ENCODE results near the gene SHROOM3.

SHROOM3 gene

DNA sequence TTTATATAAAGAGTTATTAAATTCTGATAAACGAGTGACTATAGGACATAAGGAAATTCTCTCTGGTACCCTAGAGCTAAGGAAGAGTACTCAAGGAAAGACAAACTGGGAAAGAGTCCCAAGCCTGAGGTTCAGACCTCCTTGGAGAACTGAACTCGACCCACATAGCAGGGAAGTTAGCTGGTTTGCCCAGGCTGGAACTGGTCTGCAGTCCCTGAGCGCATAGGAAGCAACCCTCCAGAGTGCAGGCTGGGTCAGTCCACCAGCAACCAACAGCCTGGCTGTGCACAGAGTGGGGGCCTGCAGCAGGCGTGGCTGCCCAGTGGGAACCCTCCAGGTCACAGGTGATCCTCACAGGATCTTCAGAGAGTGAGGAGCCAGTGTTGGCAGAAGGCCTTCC is 348.8 kb downstream of the SHROOM3 start:
- DNase-seq (ENCODE audit: low read depth), result no peak

DNA sequence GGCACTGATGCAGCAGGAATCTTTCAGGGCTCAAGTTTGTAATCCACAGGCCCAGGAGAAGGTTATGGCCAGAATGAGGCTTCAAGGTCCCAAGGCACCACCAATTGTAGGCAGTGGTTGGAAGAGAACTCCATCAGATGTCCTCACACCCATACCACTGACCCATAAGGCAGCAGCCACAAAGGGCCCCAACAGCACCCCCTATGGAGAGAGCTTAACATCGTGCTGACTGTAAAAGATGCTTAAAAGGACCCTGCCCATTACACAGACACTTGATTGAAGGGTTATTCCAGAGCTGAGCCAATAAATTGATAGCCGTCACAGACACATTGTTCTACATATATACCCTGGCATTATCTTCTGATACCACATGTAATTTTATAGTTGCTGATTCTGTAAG is 349.2 kb downstream of the SHROOM3 start:
- no peak for DNase-seq (ENCODE audit: low read depth)

DNA sequence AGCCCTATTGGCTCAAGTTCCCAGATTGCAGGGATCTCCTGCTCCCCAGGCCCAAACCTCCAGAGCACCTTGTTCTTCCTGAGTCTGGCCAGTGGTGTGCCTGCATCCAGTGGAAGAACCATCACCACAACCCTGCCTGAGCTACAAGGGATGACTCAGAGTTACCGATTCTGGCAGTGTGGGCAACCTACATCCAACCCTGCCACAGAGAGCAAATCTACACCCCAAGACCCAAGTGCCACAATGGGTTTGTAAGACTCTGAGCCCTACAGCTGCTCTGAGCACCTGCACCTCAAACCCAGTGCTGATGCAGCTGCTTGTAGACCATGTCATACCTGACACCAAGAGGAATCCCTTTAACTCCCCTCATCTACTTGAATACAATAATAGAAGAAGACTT is 352.9 kb downstream of the SHROOM3 start:
- no peak for DNase-seq (ENCODE audit: low read depth)

DNA sequence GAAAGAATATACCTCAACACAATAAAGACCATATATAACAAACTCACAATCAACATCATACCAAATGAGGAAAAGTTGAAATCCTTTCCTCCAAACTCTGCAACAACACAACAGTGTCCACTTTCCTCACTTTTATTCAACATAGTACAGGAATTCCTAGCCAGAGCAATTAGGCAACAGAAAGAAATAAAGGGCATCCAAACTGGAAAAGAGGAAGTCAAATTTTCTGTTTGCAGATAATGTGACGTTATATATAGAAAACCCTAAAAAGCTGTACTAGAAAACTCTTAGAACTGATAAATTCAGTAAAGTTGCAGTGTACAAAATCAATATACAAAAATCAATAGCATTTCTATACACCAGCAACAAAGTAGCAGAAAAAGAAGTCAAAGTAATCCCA is 355.3 kb downstream of the SHROOM3 start:
- DNase-seq (ENCODE audit: low read depth), result no peak

DNA sequence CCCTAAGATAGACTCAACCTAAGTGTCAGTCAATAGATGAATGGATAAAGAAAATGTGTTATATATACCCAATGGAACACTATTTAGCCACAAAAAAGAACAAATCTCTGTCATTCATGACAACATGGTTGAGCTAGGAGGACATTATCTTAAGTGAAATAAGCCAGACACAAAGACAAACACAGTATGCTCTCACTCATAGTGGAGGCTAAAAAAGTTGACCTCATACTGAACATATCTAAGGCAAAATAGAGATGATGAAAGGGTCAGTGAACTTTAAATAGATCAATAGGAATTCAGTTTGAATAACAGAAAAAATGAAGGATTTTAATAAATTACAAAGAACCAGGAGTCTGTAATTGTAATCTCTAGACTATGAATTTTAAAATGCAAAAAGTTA is 356.4 kb downstream of the SHROOM3 start:
- DNase-seq (ENCODE audit: low read depth), result no peak

DNA sequence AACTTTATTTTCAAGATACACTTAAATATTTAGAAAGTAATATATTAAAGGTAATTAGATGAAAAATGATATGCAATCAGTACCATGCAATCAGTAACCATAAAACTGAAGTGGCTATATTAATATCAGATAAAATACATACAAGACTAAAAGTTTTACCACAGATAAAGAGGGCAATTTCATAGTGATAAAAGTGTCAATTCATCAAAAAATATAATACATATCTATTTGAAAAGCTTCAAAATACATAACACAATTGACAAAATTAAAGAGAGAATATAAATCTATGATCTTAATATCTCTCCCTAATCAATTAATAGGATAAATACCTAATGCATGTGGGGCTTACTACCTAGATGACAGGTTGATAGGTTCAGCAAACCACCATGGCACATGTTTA is 357.4 kb downstream of the SHROOM3 start:
- no peak for DNase-seq (ENCODE audit: low read depth)

DNA sequence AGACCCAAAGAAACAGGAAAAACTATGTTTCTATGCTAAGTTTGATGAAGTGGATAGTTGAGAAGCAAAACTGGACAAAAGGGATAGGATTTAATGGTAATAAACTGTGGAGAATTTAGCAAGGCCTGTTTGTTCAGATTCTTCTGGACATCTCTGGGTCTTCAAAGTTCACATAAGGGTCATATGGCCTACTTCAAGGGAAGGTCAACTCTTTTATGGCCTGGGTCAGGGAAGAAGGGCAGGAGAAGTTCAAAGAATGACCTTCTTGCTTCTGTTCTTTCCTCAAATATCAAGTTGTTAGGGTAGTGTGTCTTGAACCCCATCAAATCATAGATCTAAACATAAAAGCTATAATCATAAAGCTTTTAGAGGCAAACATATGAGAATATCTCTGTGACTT is 360.2 kb downstream of the SHROOM3 start:
- DNase-seq (ENCODE audit: low read depth), result no peak

DNA sequence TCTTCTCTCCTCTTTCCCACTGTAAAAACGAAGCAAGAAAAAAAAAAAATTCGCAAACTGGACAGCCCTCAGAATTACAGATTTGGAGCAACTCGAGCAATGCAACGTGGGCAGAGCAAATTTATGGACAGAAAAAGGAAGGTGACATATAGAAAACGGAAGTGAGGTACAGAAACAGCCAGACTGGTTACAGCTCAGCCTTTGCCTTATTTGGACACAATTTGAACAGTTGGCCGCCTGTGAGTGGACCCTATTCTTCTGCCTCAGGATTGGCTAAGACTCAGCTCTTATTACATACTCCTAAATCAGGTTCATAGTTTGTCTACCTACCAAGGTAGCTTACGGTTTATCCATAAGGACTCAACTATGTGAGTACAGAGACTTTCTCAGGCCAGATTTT is 364.1 kb downstream of the SHROOM3 start:
- DNase-seq (ENCODE audit: low read depth), result no peak

DNA sequence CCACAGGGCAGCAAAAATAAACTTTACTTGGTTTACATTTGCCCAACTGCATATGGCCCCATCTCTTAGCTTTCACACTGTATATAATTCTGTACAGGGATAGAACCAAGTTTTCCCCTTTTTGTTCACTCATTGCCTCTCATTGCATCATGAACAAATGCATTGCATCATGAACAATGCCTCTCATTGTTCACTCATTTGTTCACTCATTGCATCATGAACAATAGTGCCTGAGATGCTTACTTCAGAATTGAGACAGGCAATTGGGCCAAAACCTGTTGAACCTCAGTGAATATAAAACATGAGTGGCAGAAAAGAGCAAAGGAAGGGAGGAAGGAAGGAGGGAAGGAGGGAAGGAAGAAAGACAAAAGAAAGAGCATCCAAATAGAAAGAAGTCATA is 364.7 kb downstream of the SHROOM3 start:
- no peak for DNase-seq (ENCODE audit: low read depth)

DNA sequence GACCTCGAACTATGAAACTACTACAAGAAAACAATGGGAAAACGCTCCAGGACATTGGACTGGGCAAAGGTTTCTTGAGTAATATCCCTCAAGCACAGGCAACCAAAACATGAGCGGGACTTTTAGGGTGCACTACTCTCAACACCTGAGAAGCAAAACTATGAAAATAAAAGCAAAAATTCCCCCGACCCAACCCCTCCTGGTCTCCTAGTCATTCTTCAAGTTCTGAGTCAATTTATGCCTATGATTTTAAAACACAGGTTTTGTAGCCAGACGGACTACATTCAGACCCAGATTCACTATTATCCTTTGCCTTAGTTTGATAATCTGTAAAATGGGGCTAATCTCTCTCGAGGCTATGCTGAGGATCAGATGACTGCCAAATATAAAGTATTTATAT is 365.9 kb downstream of the SHROOM3 start:
- no peak for DNase-seq (ENCODE audit: low read depth)

DNA sequence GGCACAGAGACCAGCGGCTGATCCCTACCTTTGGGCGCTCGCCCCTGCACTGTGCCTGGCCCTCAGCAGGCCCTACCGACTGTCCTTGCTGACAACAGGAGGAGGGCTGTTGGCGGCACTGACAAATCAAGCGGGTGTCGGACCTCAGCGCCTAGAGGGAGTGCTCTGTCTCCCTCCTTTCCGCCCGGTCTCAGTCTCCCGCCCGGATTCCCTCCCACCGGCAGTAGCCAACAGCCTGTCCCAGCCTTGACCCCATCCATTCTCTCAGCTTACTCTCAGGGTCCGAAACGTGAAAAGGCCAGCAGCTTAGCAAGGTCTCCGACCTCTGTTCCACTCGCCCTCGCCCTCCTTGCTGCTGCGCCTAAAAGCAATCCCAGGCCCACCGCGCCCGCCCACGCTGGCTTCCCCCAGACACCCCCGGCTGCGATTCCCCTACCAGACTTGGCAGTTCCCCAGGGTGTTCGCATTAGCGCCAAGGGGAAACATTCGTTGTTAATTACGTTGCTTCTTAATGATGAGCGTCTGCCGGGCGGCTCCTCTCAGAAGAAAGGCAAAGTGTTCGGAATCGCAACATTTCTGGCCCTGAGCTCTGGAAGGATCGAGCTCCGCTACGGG is 366.7 kb downstream of the SHROOM3 start:
- DNase-seq (ENCODE audit: low read depth), result no peak

DNA sequence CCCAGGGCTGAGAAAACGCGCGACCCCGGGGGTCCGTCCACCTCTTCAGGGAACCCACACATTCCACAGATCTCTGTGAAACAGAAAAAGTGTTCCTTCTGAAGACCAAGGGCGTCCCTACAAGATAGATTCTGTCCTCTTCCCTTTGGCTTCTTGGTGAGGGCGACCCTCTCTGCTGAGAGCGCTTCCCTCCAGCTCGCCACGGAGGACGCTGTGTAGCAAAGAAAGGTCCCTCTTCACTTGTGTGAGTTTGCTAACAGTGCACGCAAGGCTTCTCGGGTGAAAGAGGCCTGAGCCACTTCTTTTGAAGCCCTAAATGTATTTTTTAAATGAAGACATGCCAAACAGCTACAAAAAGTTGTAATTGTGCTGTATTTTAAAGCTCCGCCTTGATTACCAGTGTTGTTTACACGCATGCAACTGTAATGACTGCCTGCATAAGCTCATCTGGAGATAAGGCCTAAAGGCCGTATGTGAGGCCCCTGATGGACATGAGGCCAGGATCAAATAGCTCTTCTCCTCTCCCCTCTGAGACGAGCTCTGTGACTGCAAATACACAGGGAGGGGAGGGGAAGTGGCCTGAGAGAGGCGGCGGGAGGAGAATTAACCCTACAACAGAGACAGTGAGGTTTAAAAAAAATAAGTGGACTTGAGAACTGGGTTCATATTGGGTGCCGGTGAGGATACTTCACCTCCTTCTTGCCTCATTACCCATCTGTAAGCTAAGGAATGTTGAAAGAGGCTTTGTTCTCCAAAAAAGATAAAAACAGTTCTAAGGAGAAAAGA is 367.4 kb downstream of the SHROOM3 start:
- no peak for DNase-seq (ENCODE audit: low read depth)

DNA sequence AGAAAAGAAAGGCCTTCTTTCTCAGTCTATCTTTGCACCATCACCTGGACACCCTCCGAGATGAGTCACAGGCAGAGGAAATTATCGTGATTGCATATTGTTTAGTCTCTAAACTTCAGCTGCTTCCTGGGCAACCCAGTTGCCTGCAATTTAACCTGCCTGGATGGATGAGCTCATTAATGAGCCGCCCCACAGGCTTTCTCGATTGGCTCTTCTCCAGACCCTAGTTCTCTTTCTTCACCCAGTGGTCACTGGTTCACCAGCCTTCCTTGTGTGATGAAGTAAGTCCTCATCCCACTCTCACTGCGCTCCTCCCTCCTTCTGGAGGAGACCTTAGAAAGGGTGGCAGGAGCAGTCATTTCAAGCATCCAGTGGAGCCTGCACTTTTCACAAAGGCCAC is 368.5 kb downstream of the SHROOM3 start:
- DNase-seq (ENCODE audit: low read depth), result no peak

DNA sequence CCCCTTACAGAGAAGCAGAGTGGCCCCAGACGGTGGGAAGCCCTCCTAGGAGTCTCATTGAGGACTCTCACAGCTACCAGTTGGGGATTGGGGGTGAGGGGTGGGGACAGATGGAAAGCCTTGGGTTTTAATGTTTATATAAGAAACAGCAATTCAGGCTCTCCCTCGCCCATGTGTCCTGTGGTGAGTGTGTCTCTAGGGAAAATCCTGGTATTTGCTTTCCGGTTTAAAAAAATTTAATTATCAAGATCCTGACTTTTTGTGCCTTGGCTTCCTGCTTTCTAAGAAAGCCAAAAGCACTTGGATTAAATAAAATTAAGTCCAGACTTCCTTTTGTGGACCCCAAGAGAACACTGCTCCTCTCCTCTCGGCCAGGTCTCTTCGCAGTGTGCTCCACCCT is 369.1 kb downstream of the SHROOM3 start:
- DNase-seq (ENCODE audit: low read depth), result no peak

DNA sequence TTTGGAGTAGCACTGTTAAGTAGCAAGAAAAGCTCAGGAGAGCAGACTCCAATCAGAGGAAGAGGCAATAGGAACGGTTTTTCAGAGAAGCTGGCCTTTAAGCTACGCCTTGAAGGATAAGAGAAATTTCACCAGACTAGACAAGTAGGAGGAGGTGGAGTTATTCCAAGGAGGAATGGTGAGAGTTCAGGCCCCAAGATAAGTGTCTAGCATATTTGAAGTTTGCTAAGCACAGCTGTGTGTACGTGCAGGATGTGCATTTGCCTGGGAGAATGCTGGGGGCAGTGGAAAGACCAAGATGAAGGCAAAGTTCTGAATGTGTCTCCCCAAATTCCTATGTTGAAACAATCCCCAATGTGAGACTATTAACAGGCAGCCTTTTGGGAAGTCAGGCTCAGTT is 371.3 kb downstream of the SHROOM3 start:
- DNase-seq (ENCODE audit: low read depth), result no peak

DNA sequence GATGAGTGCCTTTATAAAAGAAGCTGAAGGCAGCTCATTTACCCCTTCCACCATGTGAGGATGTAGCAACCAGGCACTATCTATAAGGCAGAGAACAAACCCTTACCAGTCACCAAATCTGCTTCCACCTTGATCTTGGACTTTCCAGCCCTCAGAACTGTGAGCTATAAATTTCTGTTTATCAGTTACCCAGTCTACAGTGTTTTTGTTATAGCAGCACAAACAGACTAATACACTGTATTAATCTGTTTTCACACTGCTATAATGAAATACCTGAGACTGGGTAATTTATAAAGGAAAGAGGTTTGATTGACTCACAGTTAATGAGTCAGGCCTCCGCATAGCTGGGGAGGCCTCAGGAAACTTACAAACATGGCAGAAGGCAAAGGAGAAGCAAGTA is 371.7 kb downstream of the SHROOM3 start:
- DNase-seq (ENCODE audit: low read depth), result no peak

DNA sequence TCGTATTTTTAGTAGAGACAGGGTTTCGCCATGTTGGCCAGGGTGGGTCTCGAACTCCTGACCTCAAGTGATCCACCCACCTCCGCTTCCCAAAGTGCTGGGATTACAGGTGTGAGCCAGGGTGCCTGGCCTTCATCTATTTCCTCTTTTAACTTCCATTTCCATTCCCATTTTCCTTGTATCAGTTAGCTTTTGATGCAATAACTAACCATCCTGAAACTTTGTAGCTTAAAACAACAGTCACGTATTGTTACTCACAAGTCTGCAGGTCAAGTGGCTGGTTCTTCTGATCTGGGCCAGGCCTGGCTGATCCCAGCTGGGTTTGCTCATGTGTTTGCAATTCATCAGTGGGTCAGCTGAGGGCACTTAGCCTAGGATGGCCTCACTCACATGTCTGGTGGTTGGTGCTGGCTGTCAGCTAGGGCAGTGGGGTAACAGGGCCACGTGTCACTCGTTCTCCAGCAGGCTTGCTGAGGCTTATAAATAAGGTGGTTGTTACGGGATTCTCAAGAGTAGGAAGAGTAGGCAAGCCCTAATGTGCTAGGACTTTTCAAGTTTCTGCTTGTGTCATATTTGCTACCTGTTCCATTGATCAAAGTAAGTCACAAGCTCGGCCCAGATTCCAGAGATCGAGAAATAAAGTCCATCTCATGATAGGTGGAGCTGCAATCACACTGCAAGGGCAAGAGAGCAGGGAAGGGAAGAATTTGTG is 374.7 kb downstream of the SHROOM3 start:
- no peak for DNase-seq (ENCODE audit: low read depth)

DNA sequence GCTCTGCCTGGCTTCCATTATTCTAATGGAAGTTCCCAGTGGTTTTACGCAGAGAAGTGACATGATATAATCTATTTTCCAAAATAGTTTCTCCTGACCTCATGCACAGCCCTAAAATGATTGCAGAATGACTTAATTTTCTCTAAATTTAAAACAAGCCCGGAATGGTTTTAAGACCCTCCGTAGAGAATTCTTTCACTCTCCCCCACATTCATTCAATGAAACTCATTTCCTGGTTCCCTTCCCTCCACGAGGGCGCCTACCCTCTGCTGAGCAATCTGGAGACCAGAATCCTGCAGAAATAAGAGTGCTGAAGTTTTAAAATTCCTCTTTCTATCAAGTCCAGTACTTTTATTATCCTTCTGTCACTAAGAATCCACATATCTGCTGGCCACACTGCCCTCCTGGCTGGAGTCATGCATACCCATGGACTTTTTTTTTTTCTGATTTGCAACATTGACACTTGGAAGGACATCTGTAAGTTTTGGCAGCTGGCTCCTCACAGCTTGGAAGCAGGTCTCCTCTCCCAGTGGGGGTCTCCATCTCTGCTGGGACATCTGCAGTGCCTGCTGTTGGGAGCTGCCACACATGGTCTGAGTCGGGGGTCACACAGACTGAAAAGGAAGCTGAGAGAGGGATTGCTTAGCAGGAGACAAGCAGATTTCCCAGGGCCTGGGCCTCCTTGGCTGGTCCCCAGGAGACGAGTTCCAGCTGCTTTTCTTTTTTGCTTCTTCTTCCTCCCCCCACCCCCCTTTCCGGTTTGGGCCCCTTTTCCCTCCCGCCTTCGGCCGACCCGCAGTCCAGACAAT is 376.8 kb downstream of the SHROOM3 start:
- no peak for DNase-seq (ENCODE audit: low read depth)

DNA sequence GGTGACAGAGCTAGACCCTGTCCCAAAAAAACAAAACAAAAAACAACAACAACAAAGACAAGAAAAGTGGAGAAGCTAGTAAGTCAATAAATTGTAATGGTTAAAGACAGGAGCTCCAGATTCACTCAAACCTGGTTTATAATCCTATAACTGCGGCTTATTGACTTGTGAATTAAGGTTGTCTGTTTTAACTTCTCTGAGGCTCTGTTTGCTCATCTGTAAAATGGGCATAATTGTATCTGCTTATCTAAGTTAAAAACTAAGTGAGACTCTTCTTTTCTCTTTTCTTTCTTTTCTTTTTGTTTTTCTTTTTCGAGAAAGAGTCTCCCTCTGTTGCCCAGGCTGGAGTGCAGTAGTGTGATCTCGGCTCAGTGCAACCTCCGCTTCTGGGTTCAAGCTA is 378.0 kb downstream of the SHROOM3 start:
- no peak for DNase-seq (ENCODE audit: low read depth)

DNA sequence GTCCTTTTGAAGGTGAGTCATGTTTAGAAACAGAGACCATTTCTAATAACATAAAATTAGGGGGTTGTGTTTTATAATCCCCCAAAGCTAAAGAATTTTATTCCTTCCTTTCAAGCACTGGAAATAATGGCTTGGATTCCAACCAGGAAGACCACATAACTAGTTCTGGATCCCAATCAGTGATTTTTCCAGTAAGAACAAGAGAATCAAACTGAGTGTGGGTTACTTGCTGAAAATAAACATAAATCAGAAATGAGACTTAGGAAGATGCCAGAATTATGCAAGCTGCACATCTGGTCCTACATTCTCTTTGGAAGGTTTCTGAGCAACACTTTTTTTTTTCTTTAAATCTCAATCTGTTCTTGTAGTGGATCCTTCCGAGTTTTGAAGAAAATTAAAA is 386.6 kb downstream of the SHROOM3 start:
- no peak for DNase-seq (ENCODE audit: low read depth)

DNA sequence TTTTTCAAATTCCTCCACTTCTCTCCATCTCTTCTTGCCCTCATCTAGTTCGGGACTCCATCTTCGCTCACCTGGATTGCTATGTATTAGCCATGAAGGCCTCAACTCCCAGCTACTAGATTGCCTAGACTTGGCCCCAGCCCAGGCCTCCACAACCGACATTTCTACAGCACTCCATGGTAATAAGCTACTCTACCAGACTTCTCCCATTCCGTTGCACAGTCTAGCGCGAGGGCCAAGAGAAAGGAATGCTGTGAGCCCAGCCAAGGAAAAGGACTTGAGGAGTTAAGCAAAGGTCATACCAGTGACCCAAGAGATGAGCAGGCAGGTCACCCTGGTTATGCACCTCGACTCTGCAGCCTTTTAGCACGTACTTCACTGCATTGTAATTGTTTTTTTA is 387.3 kb downstream of the SHROOM3 start:
- no peak for DNase-seq (ENCODE audit: low read depth)

DNA sequence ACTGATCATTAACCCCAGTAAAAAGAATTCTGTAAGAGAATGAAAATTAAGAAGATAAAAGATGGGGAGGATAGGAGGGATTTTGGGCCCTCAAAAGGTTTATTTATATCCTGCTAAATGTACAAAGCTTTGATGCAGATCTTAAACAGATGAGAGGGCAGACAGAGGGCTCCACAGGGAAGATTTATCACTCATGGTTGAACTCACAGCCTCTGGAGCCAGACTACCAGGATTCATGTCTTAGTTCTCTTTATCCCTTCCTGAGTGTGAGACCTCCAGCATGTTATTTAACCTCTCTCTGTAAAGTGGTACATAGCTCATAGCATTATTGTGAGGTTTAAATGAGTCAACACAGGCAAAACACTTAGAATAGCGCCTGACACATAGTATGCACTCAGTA is 388.5 kb downstream of the SHROOM3 start:
- no peak for DNase-seq (ENCODE audit: low read depth)

DNA sequence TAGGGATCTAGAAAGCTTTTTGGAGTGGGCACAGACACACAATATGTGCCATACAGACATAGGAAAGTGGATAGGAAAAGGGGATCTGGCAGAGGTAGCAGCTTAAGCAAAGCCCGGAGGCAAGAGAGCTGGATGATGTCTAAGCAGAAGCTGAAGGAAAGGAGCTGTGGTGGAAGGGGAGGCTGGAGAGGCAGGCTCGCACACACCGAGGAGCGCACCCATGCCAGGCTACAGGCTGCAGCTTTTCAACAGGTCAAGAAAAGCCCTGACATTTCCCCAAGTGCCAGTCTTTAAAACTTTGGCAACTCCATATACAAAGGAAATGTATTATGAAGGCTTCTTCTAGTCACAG is 395.6 kb downstream of the SHROOM3 start:
- DNase-seq (ENCODE audit: low read depth), result no peak
